Fibroblast of lung (primary cell): ENCODE results near the gene FHOD3. TPM values are rescaled to one million over a fixed set of nuclear protein-coding genes. Genes with fewer than 3 reads are reported as not detected.

ENCODE experiments used
- DNase-seq, 2 donors: peaks; one replicate each; pipeline versions ENCODE4 v3.0.0 to v3.0.0-alpha.2; 2010; ENCODE audit warnings: low read depth in 2 of 2
- H2AFZ ChIP-seq: 2 replicates; pipeline ENCODE4 v1.5.1; 2012; ENCODE audit warnings: low read length, control low read depth, inconsistent platforms
- H3K27ac ChIP-seq: 2 replicates; pipeline ENCODE4 v1.5.1; 2011; ENCODE audit warnings: low read length, control low read depth; ENCODE audit not compliant: insufficient read depth
- H3K27me3 ChIP-seq: 2 replicates; pipeline ENCODE4 v1.5.1; 2011; ENCODE audit warnings: mild to moderate bottlenecking, low read length; ENCODE audit not compliant: control insufficient read depth, insufficient read depth
- H3K36me3 ChIP-seq: 2 replicates; pipeline ENCODE4 v1.5.1; 2011; ENCODE audit warnings: low read length; ENCODE audit not compliant: control insufficient read depth, insufficient read depth
- H3K4me1 ChIP-seq: 2 replicates; pipeline ENCODE4 v1.5.1; 2011; ENCODE audit warnings: low read length; ENCODE audit not compliant: control insufficient read depth, insufficient read depth; ENCODE audit errors: extremely low read depth
- H3K4me2 ChIP-seq: 2 replicates; pipeline ENCODE4 v1.5.1; 2011; ENCODE audit warnings: low read length, control low read depth; ENCODE audit not compliant: insufficient read depth; ENCODE audit errors: extremely low read depth
- H3K4me3 ChIP-seq, 4 experiments: fragments of 200-600 bp in 1 of 4; sonication (generic) in 1 of 4; replicated peaks in 1 of 4; 2 replicates each; pipeline ENCODE4 v1.5.1; 2011 to 2016; ENCODE audit warnings: low read length in 4 of 4, low read depth in 3 of 4, mild to moderate bottlenecking in 3 of 4, control low read depth in 2 of 4, inconsistent platforms in 1 of 4, mixed read lengths in 1 of 4; ENCODE audit not compliant: insufficient read depth in 1 of 4; ENCODE audit errors: control extremely low read depth in 1 of 4
- H3K79me2 ChIP-seq: 2 replicates; pipeline ENCODE4 v1.5.1; 2012; ENCODE audit warnings: mild to moderate bottlenecking, low read length, inconsistent platforms; ENCODE audit not compliant: control insufficient read depth, insufficient read depth
- H3K9ac ChIP-seq: 2 replicates; pipeline ENCODE4 v1.5.1; 2011; ENCODE audit warnings: mild to moderate bottlenecking, low read length, control low read depth; ENCODE audit not compliant: insufficient read depth
- H3K9me3 ChIP-seq: 2 replicates; pipeline ENCODE4 v1.5.1; 2012; ENCODE audit warnings: low read depth, low read length; ENCODE audit not compliant: control insufficient read depth, insufficient read depth
- H4K20me1 ChIP-seq: 2 replicates; pipeline ENCODE4 v1.5.1; 2011; ENCODE audit warnings: low read length; ENCODE audit not compliant: control insufficient read depth, insufficient read depth; ENCODE audit errors: extremely low read depth
- CTCF ChIP-seq, 2 donors: IDR thresholded peaks in 1 of 2; conservative IDR thresholded peaks in 1 of 2; 1 replicate in 1 of 2; 2 replicates in 1 of 2; pipeline ENCODE4 v1.5.1; 2011 to 2012; ENCODE audit warnings: low read length in 2 of 2, control low read depth in 1 of 2, inconsistent platforms in 1 of 2, low read depth in 1 of 2, mild to moderate bottlenecking in 1 of 2
- EZH2 ChIP-seq: IDR thresholded peaks from 2 replicates; pipeline ENCODE4 v1.5.1; 2012; ENCODE audit warnings: low read length, control low read depth, mild to moderate bottlenecking; ENCODE audit errors: missing control alignments
- polyA plus RNA-seq, 2 donors: library from polyadenylated mRNA; depleted of rRNA in 1 of 2; stranded (reverse) in 1 of 2; unstranded in 1 of 2; fragments of >200 nt; gene quantifications; 2 replicates each; pipeline ENCODE4 v1.2.1, GENCODE V29; 2011 to 2012; ENCODE audit warnings: missing spikeins in 1 of 2
- total RNA-seq: library from RNA; depleted of rRNA; stranded (reverse); fragments of >200 nt; gene quantifications from 2 replicates; pipeline ENCODE4 v1.2.1, GENCODE V29; 2014

Gene FHOD3
- total and polyA plus RNA-seq, 2 donors (not counting 1 experiment from before 2014, with no cell fraction given), result 16.1 to 28.2 TPM

- no peak overlapping the region for H2AFZ ChIP-seq
- DNase-seq, result no peak
- TF ChIP-seq EZH2 (no peak), CTCF (conservative IDR thresholded peaks at IDR 0.05 in 1 of 2, IDR thresholded peaks at IDR 0.05 in 1 of 2; ENCODE audit: low read depth in 1 of 2, low read length in 2 of 2) (no peak)
- H3K9me3 ChIP-seq, result no peaks in the 10 kb centered on the region
- no peak overlapping the region for H3K4me2 ChIP-seq
- no peaks in the 10 kb centered on the region for H4K20me1 ChIP-seq
- no peak overlapping the region for H3K27ac ChIP-seq
- no peaks in the 10 kb centered on the region for H3K79me2 ChIP-seq
- H3K36me3 ChIP-seq, result no peaks in the 10 kb centered on the region
- H3K4me1 ChIP-seq, result no peaks in the 10 kb centered on the region
- no peaks in the 10 kb centered on the region for H3K27me3 ChIP-seq
- no peak overlapping the region for H3K9ac ChIP-seq
- no peak overlapping the region for H3K4me3 ChIP-seq
Observed at GRCh38 chr18:36338403-36338933, 41.0 kb downstream of the FHOD3 start.

- Histone ChIP-seq H3K9ac (no peak overlapping the region), H3K9me3 (no peaks in the 10 kb centered on the region), H3K27ac (no peak overlapping the region), H2AFZ (no peak overlapping the region), H3K4me3 (no peak overlapping the region), H3K27me3 (no peaks in the 10 kb centered on the region), H3K4me1 (no peaks in the 10 kb centered on the region), H4K20me1 (no peaks in the 10 kb centered on the region), H3K36me3 (no peaks in the 10 kb centered on the region), H3K79me2 (no peaks in the 10 kb centered on the region), H3K4me2 (no peak overlapping the region)
- DNase-seq, result no peak
- TF ChIP-seq CTCF (conservative IDR thresholded peaks at IDR 0.05 in 1 of 2, IDR thresholded peaks at IDR 0.05 in 1 of 2; ENCODE audit: low read depth in 1 of 2, low read length in 2 of 2) (no peak), EZH2 (no peak)
Observed at GRCh38 chr18:36340246-36340645, 42.7 kb downstream of the FHOD3 start.

GRCh38 chr18:36341944-36342343 is 44.4 kb downstream of the FHOD3 start:
- Histone ChIP-seq H3K9me3 (no peaks in the 10 kb centered on the region), H3K27me3 (no peaks in the 10 kb centered on the region), H4K20me1 (no peaks in the 10 kb centered on the region), H3K4me3 (no peak overlapping the region), H3K9ac (no peak overlapping the region), H3K79me2 (no peaks in the 10 kb centered on the region), H3K36me3 (no peaks in the 10 kb centered on the region), H3K4me1 (no peaks in the 10 kb centered on the region), H3K27ac (no peak overlapping the region), H3K4me2 (no peak overlapping the region), H2AFZ (no peak overlapping the region)
- no peak for DNase-seq
- TF ChIP-seq CTCF (conservative IDR thresholded peaks at IDR 0.05 in 1 of 2, IDR thresholded peaks at IDR 0.05 in 1 of 2; ENCODE audit: low read depth in 1 of 2, low read length in 2 of 2) (no peak), EZH2 (no peak)
